OCI-LY3 (cell line): ENCODE data around the gene PRRT4.

Experiments
- EZH2phosphoT487 ChIP-seq: fragments of 200-600 bp; shearing (Covaris generic); IDR thresholded peaks from 2 replicates; pipeline ENCODE4 v1.6.1; 2018; ENCODE audit warnings: antibody characterized with exemption, mixed run types, low read depth
- TF ChIP-seq, protein P1 (sequence below): fragments of 200-600, 300-600 bp; sonication (generic); IDR thresholded peaks from 2 replicates; pipeline ENCODE4 v1.5.1; 2014; ENCODE audit warnings: antibody characterized with exemption, low read length, low read depth

DNA sequence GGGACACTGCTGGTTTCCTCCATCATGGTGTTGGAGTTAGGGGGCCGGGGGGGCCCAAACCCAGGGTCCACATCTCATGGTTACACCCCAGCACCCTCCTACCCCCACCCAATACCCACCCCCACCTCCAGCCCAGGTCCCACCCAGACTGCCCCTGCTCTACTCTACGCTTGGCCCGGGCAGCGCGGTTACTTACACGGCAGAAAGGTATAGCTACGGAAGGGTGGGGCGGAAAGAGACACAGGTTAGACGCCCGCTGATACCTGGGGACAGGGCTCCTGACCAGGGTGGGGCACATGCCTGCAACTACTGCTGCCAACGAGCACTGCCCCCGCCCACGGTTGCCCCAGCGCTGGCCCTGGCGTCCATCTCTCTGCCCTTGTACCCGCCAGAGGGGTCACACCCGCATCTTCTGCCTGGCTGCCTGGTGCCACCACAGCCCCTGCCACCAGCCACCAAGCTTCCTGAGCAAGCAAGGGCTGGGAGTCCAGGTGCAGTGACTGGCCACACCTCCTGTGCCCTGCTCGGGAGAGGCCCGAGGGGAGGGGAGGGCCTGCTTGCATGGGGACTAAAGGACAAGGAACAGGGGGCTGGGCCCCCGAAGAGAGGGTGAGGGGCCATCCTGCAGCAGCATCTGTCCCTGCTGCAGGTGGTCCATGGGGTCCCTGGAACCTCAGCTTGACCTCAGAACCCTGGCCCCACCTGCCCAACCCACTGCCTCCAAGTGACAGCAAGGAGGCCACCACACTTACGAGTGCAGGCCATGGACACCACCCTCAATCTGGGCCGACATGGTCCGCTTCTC is 32.2 kb upstream of the PRRT4 start:
- TF ChIP-seq, protein P1, sequence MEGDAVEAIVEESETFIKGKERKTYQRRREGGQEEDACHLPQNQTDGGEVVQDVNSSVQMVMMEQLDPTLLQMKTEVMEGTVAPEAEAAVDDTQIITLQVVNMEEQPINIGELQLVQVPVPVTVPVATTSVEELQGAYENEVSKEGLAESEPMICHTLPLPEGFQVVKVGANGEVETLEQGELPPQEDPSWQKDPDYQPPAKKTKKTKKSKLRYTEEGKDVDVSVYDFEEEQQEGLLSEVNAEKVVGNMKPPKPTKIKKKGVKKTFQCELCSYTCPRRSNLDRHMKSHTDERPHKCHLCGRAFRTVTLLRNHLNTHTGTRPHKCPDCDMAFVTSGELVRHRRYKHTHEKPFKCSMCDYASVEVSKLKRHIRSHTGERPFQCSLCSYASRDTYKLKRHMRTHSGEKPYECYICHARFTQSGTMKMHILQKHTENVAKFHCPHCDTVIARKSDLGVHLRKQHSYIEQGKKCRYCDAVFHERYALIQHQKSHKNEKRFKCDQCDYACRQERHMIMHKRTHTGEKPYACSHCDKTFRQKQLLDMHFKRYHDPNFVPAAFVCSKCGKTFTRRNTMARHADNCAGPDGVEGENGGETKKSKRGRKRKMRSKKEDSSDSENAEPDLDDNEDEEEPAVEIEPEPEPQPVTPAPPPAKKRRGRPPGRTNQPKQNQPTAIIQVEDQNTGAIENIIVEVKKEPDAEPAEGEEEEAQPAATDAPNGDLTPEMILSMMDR: no peak
- TF ChIP-seq EZH2phosphoT487: no peak
